HEK293T (cell line): ENCODE results near the gene YIPF6.

Source experiments
- CTCF ChIA-PET: fragments of 350-600 bp; formaldehyde crosslinking; extraction: SDS; loops from one replicate; lab custom pipeline; 2021; ENCODE audit warnings: antibody characterized with exemption, inconsistent platforms; lab: Yijun Ruan, JAX
- POLR2A ChIA-PET: fragments of 350-600 bp; formaldehyde crosslinking; extraction: SDS; loops from one replicate; lab custom pipeline; 2020; ENCODE audit warnings: antibody characterized with exemption, inconsistent platforms; lab: Yijun Ruan, JAX
- DNase-seq: peaks from one replicate; pipeline ENCODE4 v3.0.0; 2012; ENCODE audit warnings: mixed read lengths; ENCODE audit errors: extremely low spot score
- ARNT ChIP-seq: fragments of 450-650 bp; IDR thresholded peaks from 2 replicates; pipeline ENCODE4 v1.6.1; 2017; ENCODE audit warnings: mild to moderate bottlenecking
- BHLHE40 ChIP-seq: fragments of 450-650 bp; IDR thresholded peaks from 2 replicates; pipeline ENCODE4 v1.6.1; 2016; ENCODE audit warnings: mild to moderate bottlenecking, moderate library complexity, borderline replicate concordance
- CTBP1 ChIP-seq: fragments of 450-650 bp; IDR thresholded peaks from 2 replicates; pipeline ENCODE4 v1.6.1; 2016; ENCODE audit warnings: borderline replicate concordance
- ELF4 ChIP-seq: fragments of 450-650 bp; IDR thresholded peaks from 2 replicates; pipeline ENCODE4 v1.6.1; 2017; ENCODE audit warnings: antibody characterized with exemption
- FOXA1 ChIP-seq: fragments of 450-650 bp; IDR thresholded peaks from 2 replicates; pipeline ENCODE4 v1.6.1; 2016; ENCODE audit warnings: mild to moderate bottlenecking
- FOXK2 ChIP-seq: fragments of 450-650 bp; IDR thresholded peaks from 2 replicates; pipeline ENCODE4 v1.6.1; 2016; ENCODE audit warnings: mild to moderate bottlenecking
- FOXM1 ChIP-seq: fragments of 450-650 bp; IDR thresholded peaks from 2 replicates; pipeline ENCODE4 v1.6.1; 2017; ENCODE audit warnings: mild to moderate bottlenecking, borderline replicate concordance
- HDGF ChIP-seq: fragments of 450-650 bp; IDR thresholded peaks from 2 replicates; pipeline ENCODE4 v1.6.1; 2017; ENCODE audit warnings: antibody characterized with exemption, borderline replicate concordance
- L3MBTL2 ChIP-seq: fragments of 450-650 bp; conservative IDR thresholded peaks from 2 replicates; pipeline ENCODE4 v1.6.1; 2016; ENCODE audit warnings: mild to moderate bottlenecking
- LEF1 ChIP-seq: fragments of 450-650 bp; IDR thresholded peaks from 2 replicates; pipeline ENCODE4 v1.6.1; 2017; ENCODE audit warnings: mild to moderate bottlenecking, borderline replicate concordance
- NFRKB ChIP-seq: fragments of 450-650 bp; IDR thresholded peaks from 2 replicates; pipeline ENCODE4 v1.6.1; 2016; ENCODE audit warnings: mild to moderate bottlenecking, moderate library complexity
- PKNOX1 ChIP-seq: fragments of 450-650 bp; IDR thresholded peaks from 2 replicates; pipeline ENCODE4 v1.6.1; 2016
- SP1 ChIP-seq: fragments of 450-650 bp; IDR thresholded peaks from 2 replicates; pipeline ENCODE4 v1.6.1; 2017
- SUZ12 ChIP-seq: fragments of 450-650 bp; IDR thresholded peaks from 2 replicates; pipeline ENCODE4 v1.6.1; 2016; ENCODE audit warnings: mild to moderate bottlenecking
- TARDBP ChIP-seq: fragments of 450-650 bp; IDR thresholded peaks from 2 replicates; pipeline ENCODE4 v1.6.1; 2016
- ZNF384 ChIP-seq: fragments of 450-650 bp; IDR thresholded peaks from 2 replicates; pipeline ENCODE4 v1.6.1; 2016

The YIPF6 gene

DNA sequence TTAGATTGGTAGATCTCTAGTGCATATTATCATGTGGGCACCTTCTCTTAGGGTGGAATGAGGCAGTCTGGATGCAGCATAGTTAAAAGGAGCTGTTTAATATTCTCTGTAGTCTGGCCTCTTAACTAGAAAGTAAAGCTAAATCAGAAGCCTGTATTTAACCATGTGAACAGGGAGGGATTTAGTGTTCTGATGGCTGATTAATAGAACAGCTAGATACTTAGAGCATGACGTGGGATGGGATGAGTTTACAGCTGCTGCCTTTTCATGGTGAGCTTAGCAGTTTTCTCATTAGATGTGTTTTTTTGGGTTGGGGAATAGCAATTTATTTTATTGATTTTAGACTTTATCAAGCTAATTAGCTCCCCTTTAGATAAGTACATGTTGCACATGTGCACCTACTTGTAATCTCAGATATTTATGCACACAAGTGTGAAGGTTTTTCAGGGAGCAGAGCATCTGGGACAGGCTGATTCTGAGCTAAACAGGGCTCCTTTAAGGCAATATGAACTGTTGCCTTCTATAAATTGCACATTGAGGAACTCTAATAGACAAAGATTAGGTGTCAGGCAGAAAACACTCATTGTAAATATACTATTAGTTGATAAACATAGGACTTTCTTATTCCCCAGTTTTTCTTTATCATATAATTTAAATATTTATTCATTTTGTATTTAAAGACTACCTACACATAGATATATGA is 34.1 kb downstream of the YIPF6 start:
- ChIA-PET CTCF (interaction anchor here (0.6 to 1.2 kb wide), 2 partner anchors 26 to 178 kb away, joined by 3 read pairs; no protein-coding TSS in a partner anchor), POLR2A (no interaction called here)
- no peak for DNase-seq
- TF ChIP-seq ZNF384 (no peak), SP1 (no peak), TARDBP (no peak), PKNOX1 (no peak), CTBP1 (no peak), FOXM1 (no peak), HDGF (no peak), LEF1 (no peak), ARNT (no peak), ELF4 (no peak), FOXK2 (no peak), L3MBTL2 (no peak), SUZ12 (no peak), BHLHE40 (no peak), NFRKB (no peak), FOXA1 (no peak)

GRCh38 chrX:68533656-68534055 is 34.8 kb downstream of the YIPF6 start:
- TF ChIP-seq TARDBP (no peak), LEF1 (no peak), FOXK2 (no peak), L3MBTL2 (no peak), ZNF384 (no peak), BHLHE40 (no peak), FOXA1 (no peak), SUZ12 (no peak), NFRKB (no peak)
- ChIA-PET CTCF (no interaction called here), POLR2A (no interaction called here)
- DNase-seq: no peak

GRCh38 chrX:68534691-68535090 is 35.8 kb downstream of the YIPF6 start:
- TF ChIP-seq SP1 (no peak), BHLHE40 (no peak), NFRKB (no peak), HDGF (no peak), PKNOX1 (no peak), FOXA1 (no peak), LEF1 (no peak), CTBP1 (no peak), FOXM1 (no peak), SUZ12 (no peak), FOXK2 (no peak), ARNT (no peak), L3MBTL2 (no peak), TARDBP (no peak), ZNF384 (no peak)
- ChIA-PET CTCF (no interaction called here), POLR2A (no interaction called here)
- no peak for DNase-seq

DNA sequence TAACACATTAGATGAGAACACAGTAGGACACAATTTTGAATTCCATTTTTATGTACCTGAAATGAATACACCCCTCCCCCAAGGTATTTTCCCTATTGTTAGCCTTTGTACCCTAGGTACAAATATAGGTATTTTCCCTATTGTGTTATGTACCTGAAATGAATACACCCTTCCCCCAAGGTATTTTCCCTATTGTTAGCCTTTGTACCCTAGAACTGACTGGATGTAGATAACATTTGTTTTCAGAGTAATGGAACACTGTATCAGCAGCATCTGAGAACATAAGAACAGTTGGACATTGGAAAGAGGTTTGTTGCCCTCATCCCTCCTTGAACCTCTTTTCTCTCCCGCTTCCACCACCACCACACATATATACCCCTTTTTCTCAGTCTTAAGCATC is 37.6 kb downstream of the YIPF6 start:
- TF ChIP-seq HDGF (no peak), FOXK2 (no peak), NFRKB (no peak), FOXA1 (no peak), ARNT (no peak), CTBP1 (no peak), FOXM1 (no peak), L3MBTL2 (no peak), SP1 (no peak)
- DNase-seq: no peak
- POLR2A ChIA-PET: no interaction called here
- CTCF ChIA-PET: no interaction called here

DNA sequence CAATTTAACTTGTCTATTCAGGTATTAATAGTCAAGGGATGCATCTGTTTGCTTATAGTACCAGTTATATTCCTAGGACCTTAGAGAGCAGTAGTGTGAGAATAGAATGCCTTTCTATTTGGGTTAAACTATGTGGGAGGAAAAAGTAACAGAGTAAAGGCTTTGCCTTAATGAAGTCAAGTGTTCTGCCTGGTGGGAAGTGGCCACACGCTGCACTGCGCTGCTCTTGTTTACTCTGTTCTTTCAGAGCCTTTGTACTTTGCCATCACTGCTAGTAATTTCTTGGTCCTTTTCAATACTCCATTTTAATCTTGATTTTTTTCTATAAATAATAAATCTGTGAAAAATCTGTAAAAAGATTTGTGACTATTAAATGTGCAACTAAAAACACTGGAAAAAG is 38.0 kb downstream of the YIPF6 start:
- CTCF ChIA-PET: no interaction called here
- TF ChIP-seq TARDBP (no peak), L3MBTL2 (no peak), ELF4 (no peak), SP1 (no peak), PKNOX1 (no peak)
- DNase-seq: no peak
- POLR2A ChIA-PET: no interaction called here

DNA sequence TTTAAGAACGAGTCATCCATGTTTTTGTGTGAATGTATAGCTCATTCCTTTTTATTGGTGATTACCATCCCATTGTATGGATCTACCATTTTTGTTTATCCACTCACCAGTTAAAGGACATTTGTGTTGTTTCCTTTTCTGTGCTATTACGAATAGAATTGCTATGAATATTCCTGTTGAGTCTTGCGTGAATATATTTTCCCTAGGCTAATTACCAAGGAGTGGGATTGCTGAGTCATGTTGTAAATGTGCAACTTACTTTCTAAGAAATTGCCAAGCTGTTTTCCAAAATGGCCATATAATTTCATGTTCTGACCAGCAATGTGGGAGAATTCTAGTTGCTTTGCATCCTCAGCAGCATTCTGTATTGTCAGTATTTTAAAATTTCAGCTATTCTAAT is 51.3 kb downstream of the YIPF6 start:
- ChIA-PET CTCF (no interaction called here), POLR2A (no interaction called here)
- DNase-seq: no peak
- TF ChIP-seq SP1 (no peak), ZNF384 (no peak), FOXA1 (no peak), CTBP1 (no peak), HDGF (no peak), BHLHE40 (no peak), FOXM1 (no peak), ARNT (no peak), LEF1 (no peak), ELF4 (no peak), L3MBTL2 (no peak), FOXK2 (no peak), NFRKB (no peak), TARDBP (no peak), SUZ12 (no peak), PKNOX1 (no peak)
